NB4 (cell line): ENCODE results near the gene PRKCSH.
"Not testable (repeated sequence)": the region's sequence is repeated elsewhere in the genome, so short reads cannot be mapped to it uniquely, and the experiment has no call there.

ENCODE experiments used
- DNase-seq: peaks from one replicate; pipeline ENCODE4 v3.0.0; 2010; ENCODE audit warnings: low read depth
- H3K4me3 ChIP-seq: one replicate; pipeline ENCODE4 v1.5.1; 2011; ENCODE audit warnings: mild to moderate bottlenecking, low read depth, low read length, moderate library complexity
- MYC ChIP-seq: IDR thresholded peaks from 2 replicates; pipeline ENCODE4 v1.6.1; 2011; ENCODE audit warnings: low read depth, low read length
- POLR2A ChIP-seq: IDR thresholded peaks from 2 replicates; pipeline ENCODE4 v1.6.1; 2011; ENCODE audit warnings: mild to moderate bottlenecking; ENCODE audit not compliant: insufficient read length; ENCODE audit errors: extremely low read depth
- TF ChIP-seq, protein P1 (sequence below): IDR thresholded peaks from 2 replicates; pipeline ENCODE4 v1.6.1; 2011; ENCODE audit warnings: low read depth, low read length
- TF ChIP-seq, protein P2 (sequence below): IDR thresholded peaks from one replicate; pipeline ENCODE4 v1.5.1; 2012; ENCODE audit warnings: low read depth, low read length

The PRKCSH gene

DNA sequence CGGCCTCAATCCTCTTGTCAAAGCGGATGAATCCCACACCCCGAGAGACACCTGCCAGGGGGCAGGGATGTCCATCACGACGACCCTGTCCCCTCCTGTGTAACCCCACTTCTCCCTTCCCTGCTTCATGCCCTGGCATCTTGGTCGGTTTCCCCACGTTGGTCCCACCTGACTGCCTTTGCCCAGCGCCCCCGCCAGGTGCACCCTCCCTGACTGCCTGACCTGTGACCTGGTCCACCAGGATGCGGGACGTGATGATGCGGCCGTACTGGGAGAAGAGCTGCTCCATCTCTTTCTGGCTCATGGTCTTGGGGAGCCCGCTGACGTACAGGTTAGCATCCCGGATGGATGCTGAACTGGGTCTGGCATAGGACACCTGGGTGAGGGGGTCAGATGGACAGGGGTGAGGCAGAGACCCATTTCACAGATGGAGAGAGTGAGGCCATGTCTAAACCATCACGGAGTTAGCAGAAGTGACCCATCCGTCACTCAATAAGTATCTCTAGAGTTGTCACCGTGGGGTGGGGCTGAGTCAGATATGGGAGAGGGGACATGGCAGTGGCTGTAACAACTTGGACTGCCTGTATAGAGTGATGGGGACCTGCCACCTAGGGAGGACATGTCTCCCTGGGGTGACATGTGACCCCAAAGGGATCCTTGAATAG, 22.9 kb downstream of the PRKCSH start:
- TF ChIP-seq, protein P1, sequence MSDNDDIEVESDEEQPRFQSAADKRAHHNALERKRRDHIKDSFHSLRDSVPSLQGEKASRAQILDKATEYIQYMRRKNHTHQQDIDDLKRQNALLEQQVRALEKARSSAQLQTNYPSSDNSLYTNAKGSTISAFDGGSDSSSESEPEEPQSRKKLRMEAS, result no peak
- TF ChIP-seq MYC, result no peak
- TF ChIP-seq, protein P2, sequence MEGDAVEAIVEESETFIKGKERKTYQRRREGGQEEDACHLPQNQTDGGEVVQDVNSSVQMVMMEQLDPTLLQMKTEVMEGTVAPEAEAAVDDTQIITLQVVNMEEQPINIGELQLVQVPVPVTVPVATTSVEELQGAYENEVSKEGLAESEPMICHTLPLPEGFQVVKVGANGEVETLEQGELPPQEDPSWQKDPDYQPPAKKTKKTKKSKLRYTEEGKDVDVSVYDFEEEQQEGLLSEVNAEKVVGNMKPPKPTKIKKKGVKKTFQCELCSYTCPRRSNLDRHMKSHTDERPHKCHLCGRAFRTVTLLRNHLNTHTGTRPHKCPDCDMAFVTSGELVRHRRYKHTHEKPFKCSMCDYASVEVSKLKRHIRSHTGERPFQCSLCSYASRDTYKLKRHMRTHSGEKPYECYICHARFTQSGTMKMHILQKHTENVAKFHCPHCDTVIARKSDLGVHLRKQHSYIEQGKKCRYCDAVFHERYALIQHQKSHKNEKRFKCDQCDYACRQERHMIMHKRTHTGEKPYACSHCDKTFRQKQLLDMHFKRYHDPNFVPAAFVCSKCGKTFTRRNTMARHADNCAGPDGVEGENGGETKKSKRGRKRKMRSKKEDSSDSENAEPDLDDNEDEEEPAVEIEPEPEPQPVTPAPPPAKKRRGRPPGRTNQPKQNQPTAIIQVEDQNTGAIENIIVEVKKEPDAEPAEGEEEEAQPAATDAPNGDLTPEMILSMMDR, result no peak
- TF ChIP-seq POLR2A, result no peak
- H3K4me3 ChIP-seq, result no peak overlapping the region
- DNase-seq, result no peak

DNA sequence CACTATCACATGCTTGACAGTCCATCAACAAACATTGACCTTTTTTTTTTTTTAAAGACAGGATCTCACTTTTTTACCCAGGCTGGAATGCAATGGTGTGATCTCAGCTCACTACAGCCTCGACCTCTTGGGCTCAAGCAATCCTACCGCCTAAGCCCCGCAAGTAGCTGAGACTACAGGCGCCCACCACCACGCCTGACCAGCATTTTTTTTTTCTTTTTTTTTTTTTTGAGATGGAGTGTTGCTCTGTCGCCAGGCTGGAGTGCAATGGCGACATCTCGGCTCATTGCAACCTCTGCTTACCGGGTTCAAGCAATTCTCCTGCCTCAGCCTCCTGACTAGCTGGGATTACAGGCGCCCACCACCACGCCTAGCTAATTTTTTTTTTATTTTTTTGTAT, 23.5 kb downstream of the PRKCSH start:
- DNase-seq, H3K4me3 ChIP-seq: not testable (repeated sequence)

DNA sequence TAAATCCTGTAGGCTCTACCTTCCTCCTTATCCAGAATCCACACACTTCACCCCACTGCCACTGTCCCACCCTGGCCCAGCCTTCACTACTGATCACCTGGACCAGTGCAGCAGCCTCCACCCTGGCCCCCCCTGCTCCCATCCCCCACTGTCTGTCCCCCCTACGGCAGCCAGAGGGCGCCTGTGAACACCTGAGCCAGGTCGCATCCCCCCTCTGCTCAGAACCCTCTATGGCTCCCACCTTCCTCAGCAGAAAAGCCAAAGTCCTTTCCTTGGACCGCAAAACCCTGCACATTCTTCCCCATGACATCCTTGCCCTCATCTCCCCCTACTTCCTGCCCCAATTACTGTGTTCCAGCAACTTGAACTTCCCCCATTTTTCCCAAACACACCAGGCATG, 24.8 kb downstream of the PRKCSH start:
- no peak overlapping the region for H3K4me3 ChIP-seq
- no peak for DNase-seq
- TF ChIP-seq MYC (no peak), POLR2A (no peak)
- TF ChIP-seq, protein P1, result no peak
- TF ChIP-seq, protein P2, result peak; percentile 18

DNA sequence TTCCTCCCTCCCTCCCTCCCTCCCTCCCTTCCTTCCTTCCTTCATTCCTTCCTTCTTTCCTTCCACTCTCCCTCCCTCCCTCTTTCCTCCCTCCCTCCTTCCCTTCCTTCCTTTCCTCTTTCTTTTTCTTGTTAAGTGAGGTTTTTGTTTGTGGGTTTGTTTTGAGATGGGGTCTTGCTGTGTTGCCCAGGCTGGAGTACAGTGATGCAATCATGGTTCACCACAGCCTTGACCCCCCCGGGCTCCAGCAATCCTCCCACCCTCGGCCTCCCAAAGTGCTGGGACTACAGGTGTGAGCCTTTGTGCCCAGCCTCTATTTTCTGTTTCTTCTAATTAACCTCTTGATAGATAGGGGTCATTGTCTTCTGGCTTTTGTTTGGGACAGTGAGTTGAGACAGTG, 26.0 kb downstream of the PRKCSH start:
- TF ChIP-seq POLR2A (no peak), MYC (no peak)
- TF ChIP-seq, protein P2, result no peak
- TF ChIP-seq, protein P1, result no peak
- no peak for DNase-seq

DNA sequence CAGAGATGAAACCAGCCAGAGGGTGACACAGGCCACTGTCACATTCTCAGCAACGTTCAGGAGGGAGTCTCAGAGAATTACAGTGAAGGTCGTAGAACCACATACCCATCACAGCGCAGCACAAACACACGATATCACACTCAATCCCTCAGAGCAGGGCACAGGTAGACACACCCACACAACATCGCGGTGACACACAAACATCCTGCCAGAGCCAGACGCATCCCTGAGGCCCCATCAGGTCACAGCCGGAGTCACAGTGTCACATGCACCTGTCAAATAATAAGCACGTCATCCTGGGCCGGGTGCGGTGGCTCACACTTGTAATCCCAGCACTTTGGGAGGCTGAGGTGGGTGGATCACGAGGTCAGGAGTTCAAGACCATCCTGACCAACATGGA, 28.0 kb downstream of the PRKCSH start:
- TF ChIP-seq POLR2A (no peak), MYC (no peak)
- TF ChIP-seq, protein P2, result no peak
- TF ChIP-seq, protein P1, result no peak
- no peak for DNase-seq
- no peak overlapping the region for H3K4me3 ChIP-seq

More for the DNA sequence above, 26.0 kb downstream of the PRKCSH start:
- no peak overlapping the region for H3K4me3 ChIP-seq

DNA sequence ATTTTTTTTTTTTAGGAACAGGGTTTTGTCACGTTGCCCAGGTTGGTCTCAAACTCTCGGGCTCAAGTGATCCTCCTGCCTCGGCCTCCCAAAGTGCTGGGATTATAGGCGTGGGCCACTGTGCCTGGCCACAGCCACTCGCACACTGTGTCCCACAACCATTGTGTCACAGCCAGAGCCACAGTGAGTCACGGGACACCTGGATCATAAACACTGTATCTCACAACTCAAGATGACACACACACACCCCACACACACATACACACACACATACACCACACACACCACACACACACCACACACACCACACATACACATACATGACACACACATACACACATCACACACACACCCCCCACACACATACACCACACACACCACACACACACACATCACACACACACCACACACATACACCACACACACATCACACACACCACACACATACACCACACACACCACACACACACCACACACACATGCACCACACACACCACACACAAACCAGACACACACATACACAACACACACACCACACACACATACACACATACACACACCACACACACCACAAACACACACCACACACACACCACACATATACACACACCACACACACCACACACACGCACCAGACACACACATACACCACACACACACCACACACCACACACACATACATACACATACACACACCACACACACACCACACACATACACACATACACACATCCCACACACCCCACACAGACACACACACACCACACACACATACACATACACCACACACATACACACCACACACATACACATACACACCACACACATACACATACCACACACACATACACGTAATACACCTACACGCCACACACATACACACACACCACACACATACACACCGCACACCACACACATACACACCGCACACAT, 29.2 kb downstream of the PRKCSH start:
- no peak overlapping the region for H3K4me3 ChIP-seq
- TF ChIP-seq POLR2A, result no peak
- TF ChIP-seq, protein P2, result no peak
- TF ChIP-seq, protein P1, result no peak
- no peak for DNase-seq
